ENCODE measurements around the gene GARIN1A.
"Not testable (repeated sequence)": the region's sequence is repeated elsewhere in the genome, so short reads cannot be mapped to it uniquely, and the experiment has no call there.

GARIN1A gene

DNA sequence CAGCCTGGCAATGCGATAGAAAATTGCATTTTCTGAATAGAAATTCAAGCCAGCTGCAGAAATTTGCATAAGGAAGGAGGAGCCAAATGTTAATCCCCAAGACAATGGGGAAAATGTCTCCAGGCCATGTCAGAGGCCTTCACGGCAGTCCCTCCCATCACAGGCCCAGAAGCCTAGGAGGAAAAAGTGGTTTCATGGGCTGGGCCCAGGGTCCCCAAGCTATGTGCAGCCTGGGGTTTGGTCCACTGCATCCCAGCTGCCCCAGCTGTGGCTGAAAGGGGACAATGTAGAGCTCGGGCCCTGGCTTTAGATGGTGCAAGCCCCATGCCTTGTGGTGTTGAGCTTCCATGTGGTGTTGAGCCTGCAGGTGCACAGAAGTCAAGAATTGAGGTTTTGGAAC is 10.0 kb upstream of the GARIN1A start:
- ChIA-PET CTCF (no interaction called here), POLR2A (no interaction called here)
- no peak overlapping the region for H3K4me3 ChIP-seq (ENCODE audit: low read depth, low read length)
- H3K36me3 ChIP-seq (ENCODE audit: control insufficient read depth in 2 of 2, insufficient read depth in 1 of 2, low read length in 2 of 2) = no peaks in the 10 kb centered on the region; a peak in 2 of 3 replicates
- no peaks in the 10 kb centered on the region for H3K4me1 ChIP-seq (ENCODE audit: control insufficient read depth, insufficient read depth, low read length)
- H3K27ac ChIP-seq (ENCODE audit: extremely low read depth, low read depth, low read length) = no peak overlapping the region
- no peaks in the 10 kb centered on the region for H3K9me3 ChIP-seq (ENCODE audit: control insufficient read depth, insufficient read depth, low read depth, low read length)
- TF ChIP-seq, protein P1, sequence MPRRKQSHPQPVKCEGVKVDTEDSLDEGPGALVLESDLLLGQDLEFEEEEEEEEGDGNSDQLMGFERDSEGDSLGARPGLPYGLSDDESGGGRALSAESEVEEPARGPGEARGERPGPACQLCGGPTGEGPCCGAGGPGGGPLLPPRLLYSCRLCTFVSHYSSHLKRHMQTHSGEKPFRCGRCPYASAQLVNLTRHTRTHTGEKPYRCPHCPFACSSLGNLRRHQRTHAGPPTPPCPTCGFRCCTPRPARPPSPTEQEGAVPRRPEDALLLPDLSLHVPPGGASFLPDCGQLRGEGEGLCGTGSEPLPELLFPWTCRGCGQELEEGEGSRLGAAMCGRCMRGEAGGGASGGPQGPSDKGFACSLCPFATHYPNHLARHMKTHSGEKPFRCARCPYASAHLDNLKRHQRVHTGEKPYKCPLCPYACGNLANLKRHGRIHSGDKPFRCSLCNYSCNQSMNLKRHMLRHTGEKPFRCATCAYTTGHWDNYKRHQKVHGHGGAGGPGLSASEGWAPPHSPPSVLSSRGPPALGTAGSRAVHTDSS (tag by site-specific recombination; IDR thresholded peaks at IDR 0.05) = no peak
- peak; percentile 68 for TF ChIP-seq ZNF585B (tag by site-specific recombination; IDR thresholded peaks at IDR 0.05)

DNA sequence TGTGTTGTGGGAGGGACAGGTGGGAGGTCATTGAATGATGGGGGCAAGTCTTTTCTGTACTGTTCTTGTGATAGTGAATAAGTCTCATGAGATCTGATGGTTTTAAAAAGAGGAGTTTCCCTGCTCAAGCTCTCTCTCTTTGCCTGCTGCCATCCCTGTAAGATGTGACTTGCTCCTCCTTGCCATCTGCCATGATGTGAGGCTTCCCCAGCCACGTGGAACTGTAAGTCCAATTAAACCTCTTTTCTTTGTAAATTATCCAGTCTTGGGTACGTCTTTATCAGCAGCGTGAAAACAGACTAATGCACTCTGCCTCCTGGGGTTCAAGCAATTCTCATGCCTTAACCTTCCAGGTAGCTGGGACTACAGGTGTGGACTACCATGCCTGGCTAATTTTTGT is 8.9 kb upstream of the GARIN1A start:
- CTCF ChIA-PET; H3K9me3 ChIP-seq (ENCODE audit: control insufficient read depth, insufficient read depth, low read depth, low read length); H3K4me3 ChIP-seq (ENCODE audit: low read depth, low read length); H3K36me3 ChIP-seq (ENCODE audit: control insufficient read depth in 2 of 2, insufficient read depth in 1 of 2, low read length in 2 of 2); H3K27ac ChIP-seq (ENCODE audit: extremely low read depth, low read depth, low read length); H3K4me1 ChIP-seq (ENCODE audit: control insufficient read depth, insufficient read depth, low read length); POLR2A ChIA-PET: not testable (repeated sequence)

DNA sequence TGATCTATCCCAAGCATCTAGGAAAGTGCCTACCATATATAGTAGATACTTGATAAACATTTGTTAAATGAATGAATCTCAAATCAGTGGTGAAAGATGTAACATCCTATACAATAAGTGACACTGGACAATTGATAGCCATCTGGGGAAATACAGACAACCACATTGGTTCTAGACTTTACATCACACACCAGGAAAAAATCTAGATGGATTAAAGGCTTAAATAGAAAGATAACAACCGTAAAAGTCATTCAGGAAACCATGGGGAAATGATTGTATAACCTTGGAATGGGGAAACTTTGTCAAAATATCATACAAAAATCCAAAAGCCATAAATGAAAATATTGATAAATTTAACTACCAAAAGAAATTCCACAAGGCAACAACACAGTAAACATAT is 7.0 kb upstream of the GARIN1A start:
- ChIA-PET CTCF (interaction anchor here (0.6 to 1.8 kb wide), 2 partner anchors 73 to 191 kb away, joined by 3 to 4 read pairs; no protein-coding TSS in a partner anchor), POLR2A (no interaction called here)
- TF ChIP-seq, protein P2, sequence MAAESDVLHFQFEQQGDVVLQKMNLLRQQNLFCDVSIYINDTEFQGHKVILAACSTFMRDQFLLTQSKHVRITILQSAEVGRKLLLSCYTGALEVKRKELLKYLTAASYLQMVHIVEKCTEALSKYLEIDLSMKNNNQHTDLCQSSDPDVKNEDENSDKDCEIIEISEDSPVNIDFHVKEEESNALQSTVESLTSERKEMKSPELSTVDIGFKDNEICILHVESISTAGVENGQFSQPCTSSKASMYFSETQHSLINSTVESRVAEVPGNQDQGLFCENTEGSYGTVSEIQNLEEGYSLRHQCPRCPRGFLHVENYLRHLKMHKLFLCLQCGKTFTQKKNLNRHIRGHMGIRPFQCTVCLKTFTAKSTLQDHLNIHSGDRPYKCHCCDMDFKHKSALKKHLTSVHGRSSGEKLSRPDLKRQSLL (tag by site-specific recombination; IDR thresholded peaks at IDR 0.05) = no peak
- TF ChIP-seq ZNF623 (tag by site-specific recombination; IDR thresholded peaks at IDR 0.05) (no peak), ZNF791 (tag by site-specific recombination; IDR thresholded peaks at IDR 0.05) (no peak), SCRT1 (tag by site-specific recombination; IDR thresholded peaks at IDR 0.05; ENCODE audit: borderline replicate concordance) (no peak), ZNF274 (IDR thresholded peaks at IDR 0.05; ENCODE audit: low read length) (no peak), ZNF274 (tag by site-specific recombination; IDR thresholded peaks at IDR 0.05; ENCODE audit: borderline replicate concordance) (no peak), ZNF629 (tag by site-specific recombination; IDR thresholded peaks at IDR 0.05) (no peak), ZEB2 (tag by site-specific recombination; IDR thresholded peaks at IDR 0.05) (no peak), ZNF654 (tag by site-specific recombination; IDR thresholded peaks at IDR 0.05; ENCODE audit: low read depth) (no peak), ZFP37 (tag by site-specific recombination; IDR thresholded peaks at IDR 0.05) (no peak), MEIS1 (CRISPR knock-in tag; IDR thresholded peaks at IDR 0.05; ENCODE audit: borderline replicate concordance) (no peak), ZNF335 (tag by site-specific recombination; conservative IDR thresholded peaks at IDR 0.05) (no peak), ZNF521 (tag by site-specific recombination; IDR thresholded peaks at IDR 0.05) (no peak)
- TF ChIP-seq, protein P3, sequence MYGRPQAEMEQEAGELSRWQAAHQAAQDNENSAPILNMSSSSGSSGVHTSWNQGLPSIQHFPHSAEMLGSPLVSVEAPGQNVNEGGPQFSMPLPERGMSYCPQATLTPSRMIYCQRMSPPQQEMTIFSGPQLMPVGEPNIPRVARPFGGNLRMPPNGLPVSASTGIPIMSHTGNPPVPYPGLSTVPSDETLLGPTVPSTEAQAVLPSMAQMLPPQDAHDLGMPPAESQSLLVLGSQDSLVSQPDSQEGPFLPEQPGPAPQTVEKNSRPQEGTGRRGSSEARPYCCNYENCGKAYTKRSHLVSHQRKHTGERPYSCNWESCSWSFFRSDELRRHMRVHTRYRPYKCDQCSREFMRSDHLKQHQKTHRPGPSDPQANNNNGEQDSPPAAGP (tag by site-specific recombination; IDR thresholded peaks at IDR 0.05) = no peak
- TF ChIP-seq, protein P4, sequence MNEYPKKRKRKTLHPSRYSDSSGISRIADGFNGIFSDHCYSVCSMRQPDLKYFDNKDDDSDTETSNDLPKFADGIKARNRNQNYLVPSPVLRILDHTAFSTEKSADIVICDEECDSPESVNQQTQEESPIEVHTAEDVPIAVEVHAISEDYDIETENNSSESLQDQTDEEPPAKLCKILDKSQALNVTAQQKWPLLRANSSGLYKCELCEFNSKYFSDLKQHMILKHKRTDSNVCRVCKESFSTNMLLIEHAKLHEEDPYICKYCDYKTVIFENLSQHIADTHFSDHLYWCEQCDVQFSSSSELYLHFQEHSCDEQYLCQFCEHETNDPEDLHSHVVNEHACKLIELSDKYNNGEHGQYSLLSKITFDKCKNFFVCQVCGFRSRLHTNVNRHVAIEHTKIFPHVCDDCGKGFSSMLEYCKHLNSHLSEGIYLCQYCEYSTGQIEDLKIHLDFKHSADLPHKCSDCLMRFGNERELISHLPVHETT (tag by site-specific recombination; IDR thresholded peaks at IDR 0.05) = no peak
- Histone ChIP-seq H3K9me3 (ENCODE audit: control insufficient read depth, insufficient read depth, low read depth, low read length) (no peaks in the 10 kb centered on the region), H3K27ac (ENCODE audit: extremely low read depth, low read depth, low read length) (no peak overlapping the region), H3K4me3 (ENCODE audit: low read depth, low read length) (no peak overlapping the region), H3K4me1 (ENCODE audit: control insufficient read depth, insufficient read depth, low read length) (no peaks in the 10 kb centered on the region), H3K36me3 (ENCODE audit: control insufficient read depth in 2 of 2, insufficient read depth in 1 of 2, low read length in 2 of 2) (no peaks in the 10 kb centered on the region; a peak in 2 of 3 replicates)

Measured in HEK293 (cell line).